ENCODE measurements around the gene EXOC8.
"Not testable (repeated sequence)": the region's sequence is repeated elsewhere in the genome, so short reads cannot be mapped to it uniquely, and the experiment has no call there.

Gene EXOC8

DNA sequence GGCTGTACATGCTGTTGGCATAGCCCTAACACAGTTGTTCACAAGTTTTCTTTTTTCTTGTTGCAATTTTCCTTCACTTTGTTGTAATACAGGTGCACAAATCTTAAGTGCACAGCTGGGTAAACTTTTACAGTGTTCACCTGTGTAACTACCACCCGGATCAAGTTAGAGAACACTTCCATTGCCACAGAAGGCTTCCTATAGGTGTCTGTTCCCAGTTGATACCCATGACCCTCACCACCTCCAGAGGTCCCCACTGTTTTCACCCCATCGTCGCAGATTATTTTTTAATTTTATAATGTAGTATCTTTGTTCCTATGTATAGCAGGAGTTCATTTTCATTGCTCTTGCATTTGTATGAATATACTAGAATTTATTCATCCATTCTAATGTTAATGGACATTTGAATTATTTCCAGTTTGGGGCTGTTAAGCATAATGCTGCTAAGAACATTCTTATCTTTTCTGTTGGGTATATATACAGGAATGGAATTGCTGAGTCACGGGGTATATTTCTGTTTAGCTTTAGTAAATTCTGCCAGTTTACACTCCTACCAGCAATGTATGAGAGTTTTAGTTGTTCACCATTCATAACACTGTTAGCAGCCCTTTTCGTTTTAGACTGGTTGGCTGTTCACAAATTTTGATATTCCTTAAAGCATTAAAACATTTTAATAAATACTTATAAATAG is 16.8 kb upstream of the EXOC8 start:
- no peak for DNase-seq

DNA sequence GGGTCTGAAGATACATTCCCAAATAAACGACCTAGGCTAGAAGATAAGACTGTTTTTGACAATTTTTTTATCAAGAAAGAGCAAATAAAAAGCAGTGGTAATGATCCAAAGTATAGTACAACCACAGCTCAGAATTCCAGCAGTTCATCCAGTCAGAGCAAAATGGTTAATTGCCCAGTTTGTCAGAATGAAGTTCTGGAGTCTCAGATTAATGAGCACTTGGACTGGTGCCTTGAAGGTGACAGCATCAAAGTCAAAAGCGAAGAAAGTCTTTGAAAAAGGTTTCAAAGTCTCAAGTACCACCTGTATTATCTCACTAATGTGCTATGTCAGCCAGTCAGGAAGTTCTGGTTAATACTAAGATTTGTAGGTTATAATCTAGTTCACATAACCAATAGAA is 15.4 kb upstream of the EXOC8 start:
- no peak for DNase-seq

DNA sequence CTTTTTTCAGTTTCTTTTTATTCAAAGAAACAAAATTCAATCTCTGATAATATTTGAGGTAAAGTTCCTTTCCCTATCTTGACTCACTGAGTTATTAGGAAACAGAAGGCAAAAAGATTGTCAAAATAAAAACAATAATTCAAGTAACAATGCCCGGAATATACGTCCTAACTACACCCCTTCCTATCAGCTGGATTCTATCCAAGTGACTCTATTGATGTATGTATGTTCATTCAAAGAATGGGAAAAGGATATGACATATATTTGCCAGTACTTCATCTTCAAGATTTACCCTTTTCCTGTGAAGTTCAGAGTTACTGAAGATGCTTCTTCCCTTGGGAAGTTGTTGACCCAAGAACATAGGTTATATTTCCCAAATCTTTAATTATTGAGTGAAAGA is 14.2 kb upstream of the EXOC8 start:
- DNase-seq: no peak

GRCh38 chr1:231348856-231349255 is 11.2 kb upstream of the EXOC8 start:
- DNase-seq: not testable (repeated sequence)

GRCh38 chr1:231348442-231348841 is 10.8 kb upstream of the EXOC8 start:
- no peak for DNase-seq

GRCh38 chr1:231347961-231348360 is 10.3 kb upstream of the EXOC8 start:
- DNase-seq: no peak

DNA sequence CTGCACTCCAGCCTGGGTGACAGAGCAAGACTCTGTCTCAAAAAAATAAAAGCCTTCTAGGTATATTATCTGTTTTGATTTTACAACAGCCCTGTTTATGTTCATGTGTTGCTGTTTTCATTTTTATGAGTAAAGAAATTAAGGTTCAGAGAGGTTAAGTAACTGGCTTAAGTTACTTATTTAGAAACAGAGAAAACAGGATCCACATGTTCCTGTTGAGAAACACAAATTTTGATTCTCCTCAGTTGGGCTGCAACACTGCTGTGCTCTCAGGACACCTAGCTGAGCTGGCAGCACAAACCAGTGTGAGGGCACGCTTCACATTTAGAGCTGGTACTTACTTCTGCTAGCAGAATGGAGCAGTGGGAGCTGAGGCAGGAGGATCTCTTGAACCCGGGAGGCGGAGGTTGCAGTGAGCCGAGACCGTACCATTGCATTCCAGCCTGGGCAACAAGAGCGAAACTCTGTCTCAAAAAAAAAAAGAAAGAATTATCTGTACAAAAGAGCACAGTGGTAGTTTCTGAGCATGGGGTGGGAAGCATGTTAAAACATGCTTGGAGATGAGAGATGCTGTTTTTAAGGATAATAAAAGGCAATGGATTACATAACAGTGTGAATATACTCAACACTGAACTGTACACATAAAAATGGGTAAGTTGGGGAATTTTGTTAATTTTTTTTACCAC is 2.8 kb upstream of the EXOC8 start:
- no peak for DNase-seq

DNA sequence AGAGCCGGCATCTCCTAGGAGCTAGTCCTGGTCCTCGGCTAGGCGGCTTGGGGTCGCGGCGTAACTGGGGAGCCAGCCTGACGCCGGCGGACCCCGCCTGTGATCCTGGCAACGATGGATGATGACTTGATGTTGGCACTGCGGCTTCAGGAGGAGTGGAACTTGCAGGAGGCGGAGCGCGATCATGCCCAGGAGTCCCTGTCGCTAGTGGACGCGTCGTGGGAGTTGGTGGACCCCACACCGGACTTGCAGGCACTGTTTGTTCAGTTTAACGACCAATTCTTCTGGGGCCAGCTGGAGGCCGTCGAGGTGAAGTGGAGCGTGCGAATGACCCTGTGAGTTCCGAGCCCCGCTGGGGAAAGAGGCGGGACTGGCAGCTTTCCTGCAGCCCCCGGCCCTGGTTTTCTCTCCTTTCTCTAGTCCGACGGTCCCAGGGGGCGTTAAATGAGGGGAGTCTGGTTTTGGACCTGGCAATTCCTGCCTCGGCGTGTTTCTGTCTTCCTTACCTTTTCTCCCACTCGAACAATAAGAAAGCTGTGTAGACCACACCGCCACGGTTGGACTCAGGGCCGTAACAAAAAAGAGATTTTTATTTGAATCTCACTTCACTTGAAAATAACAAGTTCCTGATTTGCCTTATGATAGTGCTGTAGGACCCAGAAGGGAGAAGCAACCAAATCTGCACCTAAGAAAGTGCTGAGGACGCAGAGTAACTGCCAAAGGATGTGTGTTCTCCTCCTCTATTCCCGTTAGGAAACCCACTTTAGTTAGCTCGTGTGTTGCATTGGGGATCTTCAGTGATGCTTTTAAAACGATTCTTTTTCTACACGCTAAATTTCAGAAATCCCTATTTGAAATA is 847 bp upstream of the EXOC8 start, which contains the start of gene SPRTN:
TSS of gene SPRTN (plus strand) at position 24 of the 859 bp plus-strand sequence. CDS start at position 115, 91 bp downstream.
- DNase-seq: peak in 4 of 56 donors; percentile 27 to 60 (median 48)

- DNase-seq: peak in 6 of 56 donors; percentile 29 to 60 (median 47)
Measured at GRCh38 chr1:231337043-231337471, 595 bp downstream of the EXOC8 start.

GRCh38 chr1:231335663-231336602 is 1.7 kb downstream of the EXOC8 start:
- no peak for DNase-seq

DNA sequence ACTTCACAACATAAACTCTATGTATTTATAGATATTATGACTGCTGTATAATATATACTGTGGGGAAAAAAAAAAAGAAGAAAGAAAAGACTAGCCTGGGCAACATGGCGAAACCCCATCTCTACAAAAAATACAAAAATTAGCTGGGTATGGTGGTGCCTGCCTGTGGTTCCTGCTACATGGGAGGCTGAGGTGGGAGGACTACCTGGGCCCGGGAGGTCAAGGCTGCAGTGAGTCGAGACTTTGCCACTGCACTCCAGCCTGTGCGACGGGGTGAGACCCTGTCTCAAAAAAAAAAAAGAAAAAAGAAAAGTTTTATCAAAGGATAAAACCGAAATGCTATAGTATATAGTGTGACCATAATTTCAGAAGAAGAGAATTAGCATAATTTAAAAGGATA is 2.7 kb downstream of the EXOC8 start:
- no peak for DNase-seq

GRCh38 chr1:231334079-231334666 is 3.5 kb downstream of the EXOC8 start:
- no peak for DNase-seq

- no peak for DNase-seq
Measured at GRCh38 chr1:231332761-231333160, 4.9 kb downstream of the EXOC8 start.

- DNase-seq: no peak
Measured at GRCh38 chr1:231329483-231329882, 8.2 kb downstream of the EXOC8 start.

- DNase-seq: no peak
Measured at GRCh38 chr1:231327617-231328016, 10.0 kb downstream of the EXOC8 start.

DNA sequence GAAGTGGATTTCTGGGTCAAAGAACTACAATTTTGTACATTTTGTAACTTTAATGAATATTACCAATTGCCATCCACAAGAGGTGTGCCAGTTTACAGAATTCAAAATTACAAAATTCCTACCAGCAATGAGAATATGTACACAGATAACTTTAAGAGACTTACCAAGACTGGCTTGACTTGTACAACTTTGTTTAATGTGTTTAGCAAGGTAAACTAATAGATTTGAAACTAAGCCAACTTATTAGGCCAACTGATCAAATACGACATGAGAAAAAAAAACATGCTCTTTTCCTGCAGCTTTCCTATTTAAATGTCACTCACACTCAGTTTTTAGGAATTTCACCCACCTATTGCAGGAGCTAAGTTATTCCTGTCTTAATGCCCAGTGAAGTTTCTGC is 11.4 kb downstream of the EXOC8 start:
- DNase-seq: no peak

DNA sequence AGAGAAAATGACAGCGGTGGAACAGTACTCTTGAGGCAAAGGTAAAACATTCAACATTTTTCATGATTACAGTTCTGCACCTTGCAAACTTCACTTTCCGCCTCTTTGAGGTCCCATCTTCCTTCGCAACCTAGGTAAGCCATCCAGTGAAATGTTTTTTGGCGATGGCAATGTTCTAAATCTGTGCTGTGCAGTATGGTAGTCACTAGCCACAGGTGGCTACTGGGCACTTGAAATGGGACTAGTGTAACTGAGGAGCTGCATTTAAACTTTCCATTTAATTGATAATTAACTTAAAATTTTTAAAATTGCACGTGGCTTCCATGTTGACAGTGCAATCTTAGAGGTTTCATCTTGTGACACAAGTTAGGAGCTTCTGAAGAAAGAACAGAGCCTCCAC is 13.0 kb downstream of the EXOC8 start:
- DNase-seq: no peak

- DNase-seq: no peak
Measured at GRCh38 chr1:231322880-231323530, 14.6 kb downstream of the EXOC8 start.

DNA sequence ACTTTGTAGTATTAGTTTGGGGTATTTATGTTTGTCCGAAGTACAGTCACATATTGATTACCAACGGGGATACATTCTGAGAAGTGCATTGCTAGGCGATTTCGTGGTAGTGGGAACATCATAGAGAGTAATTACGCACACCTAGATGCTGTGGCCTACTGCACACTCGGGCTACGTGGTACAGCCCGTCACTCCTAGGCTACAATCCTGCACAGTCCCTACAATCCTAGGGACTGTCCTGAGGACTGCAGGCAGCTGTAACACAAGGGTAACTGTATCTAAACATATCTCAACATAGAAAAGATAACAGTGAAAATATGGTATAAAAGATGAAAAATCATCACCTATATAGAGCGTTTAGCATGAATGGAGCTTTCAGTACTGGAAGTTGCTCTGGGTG is 18.6 kb downstream of the EXOC8 start:
- DNase-seq: no peak

DNA sequence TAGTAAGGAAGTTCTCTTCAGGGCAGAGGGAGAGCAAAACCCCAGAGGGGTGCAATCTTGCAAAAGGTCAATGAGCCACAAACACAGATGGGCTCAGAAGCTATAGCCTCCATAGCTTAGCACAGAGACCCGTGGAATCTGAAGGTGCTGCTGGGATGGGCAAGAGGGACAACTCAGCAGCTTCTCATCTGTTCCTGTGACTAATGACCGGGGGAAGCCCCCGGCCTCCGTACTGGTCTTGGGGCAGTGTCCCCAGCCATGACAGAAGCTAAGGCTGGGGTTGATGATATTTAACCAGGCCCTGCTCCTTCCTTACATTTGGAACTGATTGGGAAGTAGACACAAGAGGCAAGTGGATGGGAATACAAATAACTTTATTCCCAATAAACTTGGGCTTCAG is 19.1 kb downstream of the EXOC8 start:
- DNase-seq: no peak
